Raji (cell line): ENCODE results near the gene BRWD1.

Source experiments
- POLR2A ChIP-seq: IDR thresholded peaks from 2 replicates; pipeline ENCODE4 v1.6.1; 2011; ENCODE audit warnings: low read depth, low read length, control low read depth; ENCODE audit not compliant: insufficient read depth

The BRWD1 gene

DNA sequence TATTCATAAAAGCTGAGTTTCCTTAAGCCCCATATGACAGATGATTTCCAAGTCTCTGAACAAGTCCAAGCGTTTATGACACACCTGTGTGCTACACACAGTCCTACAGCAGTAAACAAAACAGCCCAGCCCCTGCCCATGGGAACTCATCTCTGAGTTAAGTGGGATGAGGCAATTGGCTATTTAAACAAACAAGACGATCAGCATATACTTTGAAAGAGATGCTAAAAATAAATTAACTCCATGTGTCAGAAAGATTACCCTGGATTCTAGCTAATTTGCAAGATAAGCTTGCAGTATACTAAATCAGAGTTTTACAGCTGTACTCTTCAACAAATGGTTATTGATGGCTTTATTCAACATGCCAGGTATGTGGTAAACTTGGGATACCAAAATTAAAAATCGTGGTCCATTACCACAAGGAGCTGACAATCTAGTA, 137.1 kb downstream of the BRWD1 start:
- no peak for TF ChIP-seq POLR2A

GRCh38 chr21:39175665-39176064, 137.8 kb downstream of the BRWD1 start:
- no peak for TF ChIP-seq POLR2A

DNA sequence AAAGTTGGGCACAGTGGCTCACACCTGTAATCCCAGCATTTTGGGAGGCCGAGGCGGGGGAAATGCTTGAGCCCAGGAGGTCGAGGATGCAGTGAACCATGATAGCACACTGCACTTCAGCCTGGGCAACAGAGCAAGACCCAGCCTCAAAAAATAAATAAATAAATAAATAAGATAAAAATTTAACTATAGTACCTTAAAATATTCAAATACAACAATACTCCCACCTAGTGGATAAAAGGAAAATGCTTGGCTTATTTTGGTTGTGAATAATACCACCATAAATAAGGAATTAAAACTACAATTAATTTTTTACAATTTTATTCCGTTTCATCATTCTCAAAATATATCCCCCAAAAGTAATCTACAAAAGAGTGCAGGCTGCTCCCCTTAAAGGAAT, 138.3 kb downstream of the BRWD1 start:
- TF ChIP-seq POLR2A, result no peak

- no peak for TF ChIP-seq POLR2A
Observed at GRCh38 chr21:39173716-39174680, 139.4 kb downstream of the BRWD1 start.

GRCh38 chr21:39169906-39170305, 143.5 kb downstream of the BRWD1 start:
- TF ChIP-seq POLR2A, result no peak

DNA sequence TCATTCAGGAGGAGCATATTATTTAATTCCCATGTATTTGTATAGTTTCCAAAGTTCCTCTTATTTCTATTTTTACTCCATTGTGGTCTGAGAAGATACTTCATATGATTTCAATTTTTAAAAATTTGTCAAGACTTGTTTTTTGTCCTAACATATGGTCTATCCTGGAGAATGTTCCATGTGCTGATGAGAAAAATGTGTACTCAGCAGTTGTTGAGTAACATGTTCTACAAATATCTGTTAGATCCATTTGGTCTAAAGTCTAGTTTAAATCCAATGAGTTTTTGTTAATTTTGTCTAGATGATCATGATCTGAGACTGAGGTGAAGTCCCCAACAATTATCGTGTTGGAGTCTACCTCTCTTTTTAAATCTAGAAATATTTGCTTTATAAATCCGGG, 144.6 kb downstream of the BRWD1 start:
- TF ChIP-seq POLR2A, result no peak

DNA sequence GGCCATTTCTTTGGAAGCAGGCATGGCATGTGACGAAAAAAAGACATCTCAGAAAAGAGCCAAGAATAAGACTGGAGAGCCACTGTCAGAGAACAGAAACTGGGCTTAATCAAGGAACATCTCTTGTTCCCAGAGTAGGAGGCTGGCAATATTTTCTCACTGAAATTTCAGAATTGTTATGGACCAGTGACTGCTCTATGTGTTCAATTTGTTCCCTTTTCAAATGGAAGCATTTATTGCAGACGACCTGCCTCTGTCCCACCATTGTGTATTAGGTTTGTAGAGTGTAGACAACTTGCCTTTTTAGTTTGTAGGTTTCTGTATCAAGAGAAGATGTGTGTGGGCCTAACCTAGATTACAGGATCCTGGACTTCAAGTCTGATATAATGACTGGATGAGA, 148.9 kb downstream of the BRWD1 start:
- no peak for TF ChIP-seq POLR2A

GRCh38 chr21:39161064-39161463, 152.4 kb downstream of the BRWD1 start:
- TF ChIP-seq POLR2A, result no peak

DNA sequence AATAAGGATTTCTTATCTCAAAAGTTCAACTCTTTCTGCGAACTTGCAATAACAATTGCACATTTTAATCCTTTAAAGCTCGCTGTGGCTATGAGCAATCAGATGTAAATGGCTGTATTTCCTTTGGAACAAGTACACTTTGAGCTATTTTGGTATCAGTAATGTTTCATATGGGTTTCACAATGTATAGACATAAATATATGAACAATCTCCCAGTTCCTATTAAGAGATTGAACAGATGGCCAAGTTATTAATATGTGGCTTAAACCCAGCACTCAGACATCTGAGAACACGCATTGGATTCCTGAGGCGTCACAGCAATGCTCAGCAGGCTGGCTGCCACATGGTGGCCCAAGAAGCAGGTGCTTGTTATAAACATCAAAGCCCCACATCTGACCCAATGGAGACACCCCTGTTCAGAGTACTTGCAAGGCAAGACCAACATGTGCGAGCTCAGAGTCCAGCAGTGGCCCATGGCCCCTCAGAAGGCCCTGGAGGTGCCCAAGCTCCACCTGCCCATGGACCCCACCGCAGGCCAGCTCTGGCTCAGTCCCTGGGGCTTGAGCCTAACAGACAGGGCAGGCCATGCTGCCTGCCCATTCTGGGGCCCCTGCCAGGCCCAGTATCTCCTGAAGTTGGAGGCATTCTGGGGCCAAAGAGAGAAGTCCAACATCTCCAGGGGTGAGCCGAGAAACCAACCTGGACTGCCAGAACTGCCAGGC, 153.9 kb downstream of the BRWD1 start:
- TF ChIP-seq POLR2A, result no peak

- no peak for TF ChIP-seq POLR2A
Observed at GRCh38 chr21:39156024-39156423, 157.4 kb downstream of the BRWD1 start.

- no peak for TF ChIP-seq POLR2A
Observed at GRCh38 chr21:39155578-39155977, 157.9 kb downstream of the BRWD1 start.

DNA sequence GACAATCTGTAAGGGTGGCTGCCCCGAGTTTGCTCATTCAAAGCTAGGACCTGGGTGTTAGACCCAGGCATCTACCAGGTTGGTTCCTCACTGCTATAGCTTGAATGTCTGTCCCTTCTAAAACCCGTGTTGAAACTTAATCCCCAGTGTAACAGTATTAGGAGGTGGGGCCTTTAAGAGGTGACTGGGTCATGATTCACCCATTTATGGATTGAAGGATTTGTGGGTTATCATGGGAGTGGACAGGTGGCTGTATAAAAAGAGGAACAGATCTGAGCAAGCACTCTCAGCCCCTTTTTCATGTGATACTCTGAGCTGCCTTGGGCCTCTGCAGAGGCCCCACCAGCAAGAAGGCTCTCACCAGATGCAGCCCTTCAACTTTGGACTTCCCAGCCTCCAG, 159.6 kb downstream of the BRWD1 start:
- TF ChIP-seq POLR2A, result no peak

GRCh38 chr21:39153373-39153772, 160.1 kb downstream of the BRWD1 start:
- TF ChIP-seq POLR2A, result no peak

- no peak for TF ChIP-seq POLR2A
Observed at GRCh38 chr21:39152271-39152670, 161.2 kb downstream of the BRWD1 start.

DNA sequence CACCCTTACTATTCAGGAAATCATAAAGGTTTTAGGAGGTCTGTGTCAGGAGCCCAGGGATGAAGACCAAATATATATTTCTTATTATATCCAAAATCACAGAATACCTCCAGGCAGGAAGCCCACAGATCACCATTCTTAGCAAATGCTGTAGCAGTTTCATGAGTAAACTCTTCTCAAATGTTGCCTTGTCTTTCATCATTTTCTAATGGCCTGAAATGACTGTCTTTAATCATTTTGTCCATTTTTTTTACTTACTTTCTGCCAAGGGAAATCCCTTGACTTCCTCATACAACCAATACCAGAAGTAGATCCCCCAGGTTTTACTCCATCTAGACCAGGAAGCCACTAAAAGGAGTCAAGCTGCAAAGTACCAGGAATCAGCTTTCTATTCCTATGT, 162.6 kb downstream of the BRWD1 start:
- TF ChIP-seq POLR2A, result no peak

- no peak for TF ChIP-seq POLR2A
Observed at GRCh38 chr21:39150316-39150715, 163.1 kb downstream of the BRWD1 start.
